PC-3 (cell line): ENCODE data around the gene CCDC80. TPM values are rescaled to one million over a fixed set of nuclear protein-coding genes. Genes with fewer than 3 reads are reported as not detected.
A peak's percentile ranks its signal among the peaks of the same experiment; 100 is the strongest.

Source experiments
- ATAC-seq: fragments of 200-7000 bp; cut with Tn5 transposase; 2 replicates; pipeline ENCODE4 v1.9.1; 2020; ENCODE audit warnings: mild to moderate bottlenecking, moderate library complexity
- BruUV-seq: library from RNA; stranded (reverse); fragments of 400-500 nt; replicated peaks from 2 replicates; lab custom pipeline; 2021; lab: Mats Ljungman, UMichigan
- CTCF ChIA-PET: fragments of 300-600 bp; sonication (Branson Sonifier 250); formaldehyde crosslinking; loops from one replicate; lab custom pipeline; 2022; ENCODE audit warnings: antibody characterized with exemption; lab: Charles Lee
- POLR2A ChIA-PET: fragments of 300-600 bp; sonication (Branson Sonifier 250); formaldehyde crosslinking; loops from one replicate; lab custom pipeline; 2022; ENCODE audit warnings: antibody characterized with exemption; ENCODE audit not compliant: unreplicated experiment; lab: Charles Lee
- DNase-seq: peaks from one replicate; pipeline ENCODE4 v3.0.0-alpha.2; 2015
- H2AFZ ChIP-seq: fragments of 300-600 bp; sonication (generic); 2 replicates; pipeline ENCODE4 v1.6.0; 2016; ENCODE audit warnings: antibody characterized with exemption, low read length
- H3F3A ChIP-seq: fragments of 300-600 bp; sonication (generic); one replicate; pipeline ENCODE4 v1.6.0; 2017; ENCODE audit warnings: antibody characterized with exemption, low read length, control low read depth, mild to moderate bottlenecking; ENCODE audit not compliant: unreplicated experiment
- H3K27ac ChIP-seq: fragments of 300-600 bp; sonication (generic); 2 replicates; pipeline ENCODE4 v1.5.1; 2016; ENCODE audit warnings: mild to moderate bottlenecking, low read length
- H3K27me3 ChIP-seq: fragments of 300-600 bp; sonication (generic); 2 replicates; pipeline ENCODE4 v1.6.1; 2016; ENCODE audit warnings: low read length, mixed read lengths
- H3K36me3 ChIP-seq: fragments of 300-600 bp; sonication (generic); 2 replicates; pipeline ENCODE4 v1.6.1; 2016; ENCODE audit warnings: low read depth, mixed run types, low read length, mixed read lengths
- H3K4me1 ChIP-seq: fragments of 300-600 bp; sonication (generic); 2 replicates; pipeline ENCODE4 v1.5.1; 2016; ENCODE audit warnings: low read length; ENCODE audit not compliant: insufficient read depth
- H3K4me2 ChIP-seq: fragments of 300-600 bp; sonication (generic); 2 replicates; pipeline ENCODE4 v1.6.0; 2016; ENCODE audit warnings: low read length
- H3K4me3 ChIP-seq: fragments of 300-600 bp; sonication (generic); 2 replicates; pipeline ENCODE4 v1.5.1; 2016; ENCODE audit warnings: mild to moderate bottlenecking, low read length, mixed read lengths
- H3K79me2 ChIP-seq: fragments of 300-600 bp; sonication (generic); 2 replicates; pipeline ENCODE4 v1.6.1; 2017; ENCODE audit warnings: low read length, mixed read lengths
- H3K9ac ChIP-seq: fragments of 300-600 bp; sonication (generic); 2 replicates; pipeline ENCODE4 v1.6.0; 2016; ENCODE audit warnings: mild to moderate bottlenecking, low read length
- H3K9me2 ChIP-seq: fragments of 300-600 bp; sonication (generic); replicated peaks from 2 replicates; pipeline ENCODE4 v1.6.1; 2016; ENCODE audit warnings: mixed run types, low read length, mixed read lengths
- H3K9me3 ChIP-seq: fragments of 300-600 bp; sonication (generic); 2 replicates; pipeline ENCODE4 v1.6.1; 2016; ENCODE audit warnings: low read length, mixed read lengths
- H4K20me1 ChIP-seq: fragments of 300-600 bp; sonication (generic); 2 replicates; pipeline ENCODE4 v1.6.1; 2016; ENCODE audit warnings: low read length, mixed read lengths
- EZH2 ChIP-seq: fragments of 300-600 bp; sonication (generic); IDR thresholded peaks from one replicate; pipeline ENCODE4 v1.6.1; 2017; ENCODE audit warnings: antibody characterized with exemption, mild to moderate bottlenecking, low read length; ENCODE audit not compliant: unreplicated experiment
- EZH2phosphoT487 ChIP-seq: fragments of 300-600 bp; sonication (generic); IDR thresholded peaks from 2 replicates; pipeline ENCODE4 v1.6.1; 2018; ENCODE audit warnings: mild to moderate bottlenecking, antibody characterized with exemption, low read length, borderline replicate concordance
- intact Hi-C: fragments of 100-400 bp; cut with micrococcal nuclease; formaldehyde crosslinking; loops from 2 replicates; pipeline ENCODE4 v1.9.0; 2023
- total RNA-seq: library from RNA; depleted of rRNA; stranded (reverse); fragments of >200 nt; gene quantifications from 2 replicates; pipeline ENCODE4 v1.2.3, GENCODE V29; 2014
- TF ChIP-seq, protein P1 (sequence below): fragments of 300-600 bp; sonication (generic); conservative IDR thresholded peaks from 2 replicates; pipeline ENCODE4 v1.5.1; 2017; ENCODE audit warnings: antibody characterized with exemption, low read depth, mild to moderate bottlenecking, low read length

Gene CCDC80
- total RNA-seq, 1 experiment from 2014 or later: 17.0 TPM

GRCh38 chr3:112688085-112688769 lies 47.3 kb upstream of the CCDC80 start:
- TF ChIP-seq, protein P1, sequence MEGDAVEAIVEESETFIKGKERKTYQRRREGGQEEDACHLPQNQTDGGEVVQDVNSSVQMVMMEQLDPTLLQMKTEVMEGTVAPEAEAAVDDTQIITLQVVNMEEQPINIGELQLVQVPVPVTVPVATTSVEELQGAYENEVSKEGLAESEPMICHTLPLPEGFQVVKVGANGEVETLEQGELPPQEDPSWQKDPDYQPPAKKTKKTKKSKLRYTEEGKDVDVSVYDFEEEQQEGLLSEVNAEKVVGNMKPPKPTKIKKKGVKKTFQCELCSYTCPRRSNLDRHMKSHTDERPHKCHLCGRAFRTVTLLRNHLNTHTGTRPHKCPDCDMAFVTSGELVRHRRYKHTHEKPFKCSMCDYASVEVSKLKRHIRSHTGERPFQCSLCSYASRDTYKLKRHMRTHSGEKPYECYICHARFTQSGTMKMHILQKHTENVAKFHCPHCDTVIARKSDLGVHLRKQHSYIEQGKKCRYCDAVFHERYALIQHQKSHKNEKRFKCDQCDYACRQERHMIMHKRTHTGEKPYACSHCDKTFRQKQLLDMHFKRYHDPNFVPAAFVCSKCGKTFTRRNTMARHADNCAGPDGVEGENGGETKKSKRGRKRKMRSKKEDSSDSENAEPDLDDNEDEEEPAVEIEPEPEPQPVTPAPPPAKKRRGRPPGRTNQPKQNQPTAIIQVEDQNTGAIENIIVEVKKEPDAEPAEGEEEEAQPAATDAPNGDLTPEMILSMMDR: no peak
- no peak for TF ChIP-seq EZH2
- no peak for TF ChIP-seq EZH2phosphoT487
- Histone ChIP-seq H3K9me2 (no peaks in the 10 kb centered on the region), H3F3A (peaks cover 6% of the 10 kb centered on the region), H3K79me2 (no peaks in the 10 kb centered on the region), H3K36me3 (no peaks in the 10 kb centered on the region), H3K4me3 (no peak overlapping the region), H2AFZ (no peak overlapping the region), H3K9me3 (no peaks in the 10 kb centered on the region), H3K27me3 (no peaks in the 10 kb centered on the region), H3K4me1 (peaks cover 65% of the 10 kb centered on the region), H3K9ac (no peak overlapping the region), H3K4me2 (peak overlapping the region; percentile 39), H4K20me1 (no peaks in the 10 kb centered on the region), H3K27ac (peak overlapping the region; percentile 70)
- ChIA-PET CTCF (interaction anchor here (0.6 to 1.4 kb wide), 5 partner anchors 11 to 47 kb away, joined by 3 read pairs; no protein-coding TSS in a partner anchor), POLR2A (interaction anchor here (0.6 kb wide), 2 partner anchors 42 to 89 kb away, joined by 3 to 4 read pairs; no protein-coding TSS in a partner anchor)
- DNase-seq: peak; percentile 16
- no peak; the same call in 1 of the 2 replicates for ATAC-seq
- no TSS peak for BruUV-seq
- intact Hi-C loops: no loop called here

DNA sequence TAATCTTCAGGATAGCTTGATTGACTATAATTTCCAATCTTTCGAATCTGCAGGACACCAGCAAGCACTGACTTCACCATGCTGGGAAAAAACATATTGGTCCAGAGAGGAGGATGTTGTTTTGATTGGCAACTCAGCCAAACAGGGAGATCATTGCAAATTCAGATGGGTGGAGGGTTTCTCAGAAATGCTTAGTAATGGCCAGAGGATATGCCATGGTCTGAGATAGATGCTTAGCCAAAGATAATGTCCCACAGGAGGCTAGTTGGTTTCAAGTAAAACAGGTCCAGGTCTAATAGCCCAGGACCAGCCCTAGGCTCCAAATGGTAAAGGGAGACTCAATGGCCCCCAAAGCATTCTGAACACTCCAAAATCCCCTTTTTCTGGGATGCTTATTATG lies 46.7 kb upstream of the CCDC80 start:
- no peaks in the 10 kb centered on the region for H3K36me3 ChIP-seq
- no peak for ATAC-seq
- intact Hi-C loops: no loop called here
- CTCF ChIA-PET: interaction anchor here (0.6 to 0.7 kb wide), 5 partner anchors 27 to 1450 kb away, joined by 3 to 8 read pairs (median 3); no protein-coding TSS in a partner anchor
- H3K4me3 ChIP-seq: no peak overlapping the region; the same call in 1 of the 2 replicates
- H3K27me3 ChIP-seq: no peaks in the 10 kb centered on the region
- H3K9ac ChIP-seq: no peak overlapping the region
- POLR2A ChIA-PET: no interaction called here
- no TSS peak for BruUV-seq
- no peak for TF ChIP-seq EZH2phosphoT487
- no peak for TF ChIP-seq EZH2
- TF ChIP-seq, protein P1: no peak
- H3K79me2 ChIP-seq: no peaks in the 10 kb centered on the region
- peak overlapping the region; percentile 42; the same call in 1 of the 2 replicates for H2AFZ ChIP-seq
- no peaks in the 10 kb centered on the region for H4K20me1 ChIP-seq
- DNase-seq: no peak
- peak overlapping the region; percentile 70 for H3K27ac ChIP-seq
- H3K4me2 ChIP-seq: peak overlapping the region; percentile 39
- H3F3A ChIP-seq: peaks cover 6% of the 10 kb centered on the region
- no peaks in the 10 kb centered on the region for H3K9me3 ChIP-seq
- no peaks in the 10 kb centered on the region for H3K9me2 ChIP-seq
- peaks cover 72% of the 10 kb centered on the region for H3K4me1 ChIP-seq

DNA sequence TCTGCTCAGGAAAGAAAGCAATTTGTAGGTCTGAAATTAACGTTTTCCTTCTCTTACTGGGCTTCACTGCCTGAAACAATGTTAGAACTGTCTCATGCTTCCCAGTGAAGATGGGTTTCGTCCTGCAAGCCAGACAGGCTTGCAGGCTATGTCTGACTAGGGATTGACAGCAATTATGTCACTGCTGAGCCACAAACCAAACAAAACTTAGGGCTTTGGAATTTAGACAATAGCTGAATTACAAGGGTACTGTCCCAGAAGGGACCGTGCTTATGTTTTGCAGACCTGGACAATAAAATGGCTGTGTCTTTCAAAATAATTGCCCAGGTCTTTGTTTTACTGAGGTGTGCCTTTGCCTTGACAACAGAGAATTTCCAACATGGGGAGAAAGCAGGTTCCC lies 46.3 kb upstream of the CCDC80 start:
- intact Hi-C loops: no loop called here
- no peaks in the 10 kb centered on the region for H3K36me3 ChIP-seq
- H3K27ac ChIP-seq: peak overlapping the region; percentile 70
- peaks cover 76% of the 10 kb centered on the region for H3K4me1 ChIP-seq
- DNase-seq: peak; percentile 79
- no peak overlapping the region; the same call in 1 of the 2 replicates for H3K4me3 ChIP-seq
- no peaks in the 10 kb centered on the region for H3K27me3 ChIP-seq
- H3F3A ChIP-seq: peaks cover 6% of the 10 kb centered on the region
- H3K9me3 ChIP-seq: no peaks in the 10 kb centered on the region
- H3K79me2 ChIP-seq: no peaks in the 10 kb centered on the region
- H2AFZ ChIP-seq: peak overlapping the region; percentile 42
- BruUV-seq: no TSS peak
- ChIA-PET CTCF (interaction anchor here (0.6 to 0.7 kb wide), 5 partner anchors 27 to 1450 kb away, joined by 3 to 8 read pairs (median 3); no protein-coding TSS in a partner anchor), POLR2A (no interaction called here)
- TF ChIP-seq, protein P1: no peak
- TF ChIP-seq EZH2: no peak
- no peak for TF ChIP-seq EZH2phosphoT487
- H3K4me2 ChIP-seq: peak overlapping the region; percentile 39
- H3K9me2 ChIP-seq: no peaks in the 10 kb centered on the region
- H3K9ac ChIP-seq: no peak overlapping the region
- ATAC-seq: peak; percentile 51
- no peaks in the 10 kb centered on the region for H4K20me1 ChIP-seq
